ENCODE measurements around the gene HPSE2. TPM values are rescaled to one million over a fixed set of nuclear protein-coding genes. Genes with fewer than 3 reads are reported as not detected.

The HPSE2 gene
- total and polyA plus RNA-seq, 7 donors = under 0.01 to 11.8 (median 4.8) TPM

- DNase-seq = no peak
- no peaks in the 10 kb centered on the region for H3K9me3 ChIP-seq
- intact Hi-C loops (cut with DNase I) = no loop called here
- 92 to 96% methylated on average over 2 of the region's 2 CpGs for WGBS, 2 donors
- no peak for TF ChIP-seq POLR2AphosphoS5 (IDR thresholded peaks at IDR 0.05)
- TF ChIP-seq POLR2A (IDR thresholded peaks at IDR 0.05) = no peak
- no peak for TF ChIP-seq EP300 (IDR thresholded peaks at IDR 0.05)
- TF ChIP-seq CTCF (IDR thresholded peaks at IDR 0.05) = no peak
- no peak overlapping the region for H3K4me3 ChIP-seq
- no peaks in the 10 kb centered on the region for H3K36me3 ChIP-seq
- H3K27me3 ChIP-seq = no peaks in the 10 kb centered on the region
- no peaks in the 10 kb centered on the region for H3K4me1 ChIP-seq
- H3K27ac ChIP-seq = no peak overlapping the region
Measured at GRCh38 chr10:98642281-98642680, 593.4 kb downstream of the HPSE2 start.

GRCh38 chr10:98638920-98639319 lies 596.7 kb downstream of the HPSE2 start:
- Histone ChIP-seq H3K27ac (no peak overlapping the region), H3K27me3 (no peaks in the 10 kb centered on the region), H3K4me3 (no peak overlapping the region), H3K4me1 (no peaks in the 10 kb centered on the region), H3K36me3 (no peaks in the 10 kb centered on the region), H3K9me3 (no peaks in the 10 kb centered on the region)
- TF ChIP-seq POLR2A (IDR thresholded peaks at IDR 0.05) (no peak), EP300 (IDR thresholded peaks at IDR 0.05) (no peak), CTCF (IDR thresholded peaks at IDR 0.05) (no peak), POLR2AphosphoS5 (IDR thresholded peaks at IDR 0.05) (no peak)
- intact Hi-C loops (cut with DNase I) = no loop called here
- DNase-seq = no peak
- 84 to 91% methylated on average over 5 of the region's 5 CpGs for WGBS, 2 donors

GRCh38 chr10:98636921-98637329 lies 598.7 kb downstream of the HPSE2 start:
- intact Hi-C loops (cut with DNase I) = no loop called here
- no peak for DNase-seq
- TF ChIP-seq EP300 (IDR thresholded peaks at IDR 0.05) (no peak), POLR2A (IDR thresholded peaks at IDR 0.05) (no peak), CTCF (IDR thresholded peaks at IDR 0.05) (no peak), POLR2AphosphoS5 (IDR thresholded peaks at IDR 0.05) (no peak)

GRCh38 chr10:98632456-98633150 lies 603.0 kb downstream of the HPSE2 start:
- Histone ChIP-seq H3K27ac (no peak overlapping the region), H3K9me3 (no peaks in the 10 kb centered on the region), H3K27me3 (no peaks in the 10 kb centered on the region), H3K4me3 (no peak overlapping the region), H3K4me1 (no peaks in the 10 kb centered on the region), H3K36me3 (no peaks in the 10 kb centered on the region)
- TF ChIP-seq EP300 (IDR thresholded peaks at IDR 0.05) = no peak
- no peak for TF ChIP-seq POLR2A (IDR thresholded peaks at IDR 0.05)
- no peak for TF ChIP-seq POLR2AphosphoS5 (IDR thresholded peaks at IDR 0.05)
- intact Hi-C loops (cut with DNase I) = no loop called here
- WGBS, 2 donors = 51 to 75% methylated on average over 7 of the region's 7 CpGs
- no peak for DNase-seq

More at GRCh38 chr10:98636921-98637329, 598.7 kb downstream of the HPSE2 start:
- Histone ChIP-seq H3K36me3 (no peaks in the 10 kb centered on the region), H3K4me1 (no peaks in the 10 kb centered on the region), H3K27me3 (no peaks in the 10 kb centered on the region), H3K9me3 (no peaks in the 10 kb centered on the region), H3K4me3 (no peak overlapping the region), H3K27ac (no peak overlapping the region)

- TF ChIP-seq POLR2A (IDR thresholded peaks at IDR 0.05) (no peak), CTCF (IDR thresholded peaks at IDR 0.05) (no peak), POLR2AphosphoS5 (IDR thresholded peaks at IDR 0.05) (no peak)
- H3K4me1 ChIP-seq = peaks cover 0 to under 1% (median 0%) of the 10 kb centered on the region in 4 donors
- intact Hi-C loops (cut with DNase I) = no loop called here
- no peaks in the 10 kb centered on the region for H3K27me3 ChIP-seq
- H3K4me3 ChIP-seq = no peak overlapping the region
- no peak for DNase-seq
- no peaks in the 10 kb centered on the region for H3K9me3 ChIP-seq
- H3K27ac ChIP-seq = no peak overlapping the region
- 82 to 83% methylated on average over 1 of the region's 1 CpG for WGBS, 2 donors
- H3K36me3 ChIP-seq = no peaks in the 10 kb centered on the region
Measured at GRCh38 chr10:98628206-98628605, 607.4 kb downstream of the HPSE2 start.

Measured in sigmoid colon (tissue), 7 donors.